HEK293 (cell line): ENCODE measurements around the gene UTP3.
"Not testable (repeated sequence)": the region's sequence is repeated elsewhere in the genome, so short reads cannot be mapped to it uniquely, and the experiment has no call there.

Source experiments
- ATF2 ChIP-seq: fragments of 450-650 bp; formaldehyde crosslinking; IDR thresholded peaks from 2 replicates; pipeline ENCODE4 v1.5.1; 2016; ENCODE audit warnings: missing biosample characterization, missing genetic modification characterization, low read depth
- CTCF ChIP-seq: fragments of 450-650 bp; formaldehyde crosslinking; IDR thresholded peaks from 2 replicates; pipeline ENCODE4 v1.5.1; 2016; ENCODE audit warnings: missing biosample characterization, missing genetic modification characterization
- KLF16 ChIP-seq: fragments of 450-650 bp; formaldehyde crosslinking; IDR thresholded peaks from 2 replicates; pipeline ENCODE4 v1.5.1; 2017; ENCODE audit warnings: missing biosample characterization, missing genetic modification characterization
- REPIN1 ChIP-seq: fragments of 450-650 bp; formaldehyde crosslinking; IDR thresholded peaks from 2 replicates; pipeline ENCODE4 v1.5.1; 2017; ENCODE audit warnings: missing biosample characterization, missing genetic modification characterization, low read depth
- YY1 ChIP-seq: fragments of 450-650 bp; formaldehyde crosslinking; IDR thresholded peaks from 2 replicates; pipeline ENCODE4 v1.5.1; 2018; ENCODE audit warnings: missing biosample characterization, missing genetic modification characterization
- ZNF274 ChIP-seq, 2 experiments: fragments of 200-500 bp in 1 of 2; fragments of 450-650 bp in 1 of 2; sonication (Bioruptor generic) in 1 of 2; formaldehyde crosslinking in 1 of 2; IDR thresholded peaks; 2 replicates each; pipeline versions ENCODE4 v1.5.1 to v1.6.1; 2014 to 2016; ENCODE audit warnings: borderline replicate concordance in 1 of 2, inconsistent platforms in 1 of 2, low read length in 1 of 2, missing biosample characterization in 1 of 2, missing genetic modification characterization in 1 of 2
- ZNF416 ChIP-seq: fragments of 450-650 bp; formaldehyde crosslinking; IDR thresholded peaks from 2 replicates; pipeline ENCODE4 v1.5.1; 2016; ENCODE audit warnings: missing biosample characterization, missing genetic modification characterization
- ZNF549 ChIP-seq: fragments of 450-650 bp; IDR thresholded peaks from 2 replicates; pipeline ENCODE4 v1.5.1; 2018; ENCODE audit warnings: missing biosample characterization, missing genetic modification characterization, mild to moderate bottlenecking, inconsistent platforms, moderate library complexity
- ZNF768 ChIP-seq: fragments of 450-650 bp; formaldehyde crosslinking; IDR thresholded peaks from 2 replicates; pipeline ENCODE4 v1.5.1; 2018; ENCODE audit warnings: missing biosample characterization, mild to moderate bottlenecking, missing genetic modification characterization
- ZNF776 ChIP-seq: fragments of 450-650 bp; formaldehyde crosslinking; IDR thresholded peaks from 2 replicates; pipeline ENCODE4 v1.5.0; 2017; ENCODE audit warnings: missing biosample characterization, missing genetic modification characterization, borderline replicate concordance

- not testable (repeated sequence) for TF ChIP-seq ATF2 (tag by site-specific recombination); ZNF416 (tag by site-specific recombination); CTCF (tag by site-specific recombination); ZNF768 (tag by site-specific recombination); ZNF776 (tag by site-specific recombination); REPIN1; KLF16; YY1 (tag by site-specific recombination); ZNF274 (IDR thresholded peaks at IDR 0.05; ENCODE audit: low read length); ZNF274 (tag by site-specific recombination; IDR thresholded peaks at IDR 0.05; ENCODE audit: borderline replicate concordance); ZNF549
These were observed 38.2 kb downstream of the UTP3 start for GRCh38 chr4:70726515-70726914.
